HG03097 (cell line): ENCODE data around the gene BCAS3.

ENCODE experiments used
- ATAC-seq: cut with Tn5 transposase; IDR thresholded peaks from one replicate; pipeline ENCODE4 v1.9.1; 2021; ENCODE audit not compliant: unreplicated experiment, low FRiP score

BCAS3 gene

GRCh38 chr17:61323909-61324868 is 646.5 kb downstream of the BCAS3 start:
- ATAC-seq, result no peak

DNA sequence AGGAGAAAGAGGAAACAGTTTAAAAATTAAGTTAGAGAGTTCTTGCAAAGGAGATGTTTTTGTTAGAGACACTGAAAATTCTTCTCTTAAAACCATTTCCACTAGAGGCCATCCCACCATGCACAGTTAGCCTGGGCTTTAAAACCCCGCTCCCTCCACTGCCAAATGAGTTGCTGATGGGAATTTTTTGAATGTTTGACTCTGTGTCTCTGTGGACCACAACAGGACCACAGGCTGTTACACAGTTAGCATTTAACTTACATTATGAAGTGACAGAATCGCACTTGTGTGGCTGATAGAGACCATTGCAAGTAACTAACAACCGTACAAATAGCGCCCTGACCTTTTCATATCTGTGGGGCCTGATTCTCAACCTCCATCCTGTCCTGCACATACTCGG is 647.3 kb downstream of the BCAS3 start:
- no peak for ATAC-seq

- ATAC-seq, result no peak
Measured at GRCh38 chr17:61325382-61326073, 647.9 kb downstream of the BCAS3 start.

- no peak for ATAC-seq
Measured at GRCh38 chr17:61326330-61326729, 648.7 kb downstream of the BCAS3 start.

- no peak for ATAC-seq
Measured at GRCh38 chr17:61328351-61328750, 650.7 kb downstream of the BCAS3 start.

GRCh38 chr17:61330174-61331150 is 652.8 kb downstream of the BCAS3 start:
- ATAC-seq, result no peak

- no peak for ATAC-seq
Measured at GRCh38 chr17:61331178-61331577, 653.5 kb downstream of the BCAS3 start.

DNA sequence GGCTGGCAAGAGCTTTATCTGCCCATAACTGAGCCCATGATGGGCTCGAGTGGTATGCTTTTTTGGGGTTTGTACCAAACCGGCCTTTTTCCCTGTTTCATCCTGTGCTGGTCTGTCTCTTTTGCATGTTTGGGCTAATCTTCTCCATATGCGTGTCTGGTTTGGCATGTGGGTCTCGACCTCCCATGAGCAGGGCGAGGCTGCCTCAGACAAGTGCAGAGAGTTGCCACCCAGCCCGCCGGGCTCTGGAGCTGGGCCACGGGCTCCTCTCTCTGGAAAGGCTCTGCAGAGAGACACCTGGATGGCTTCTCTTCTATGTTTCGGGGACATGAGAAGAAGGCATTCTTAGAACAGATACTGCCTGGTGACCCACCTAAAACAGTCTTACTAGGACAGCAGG is 654.2 kb downstream of the BCAS3 start:
- ATAC-seq, result no peak

DNA sequence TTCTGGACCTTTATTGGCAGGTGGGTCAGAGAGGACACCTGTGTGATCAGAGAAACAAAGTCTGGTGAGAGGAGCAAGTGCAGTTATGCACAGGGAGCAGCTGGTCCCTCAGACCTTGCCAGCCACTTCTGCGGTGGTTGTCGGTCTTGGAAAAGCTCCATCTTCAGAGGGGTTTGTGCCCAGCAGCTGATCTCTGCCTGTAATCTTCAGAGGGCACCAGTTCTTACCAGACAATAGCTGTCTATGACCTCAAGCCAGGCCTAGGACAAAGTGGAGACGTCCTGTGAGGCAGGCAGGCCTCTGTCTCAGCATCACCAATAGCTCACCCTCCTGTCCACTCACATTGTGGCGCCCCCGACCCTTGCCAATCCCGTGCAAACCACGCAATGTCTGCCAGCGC is 655.5 kb downstream of the BCAS3 start:
- ATAC-seq, result no peak

GRCh38 chr17:61334673-61335072 is 657.0 kb downstream of the BCAS3 start:
- ATAC-seq, result no peak

DNA sequence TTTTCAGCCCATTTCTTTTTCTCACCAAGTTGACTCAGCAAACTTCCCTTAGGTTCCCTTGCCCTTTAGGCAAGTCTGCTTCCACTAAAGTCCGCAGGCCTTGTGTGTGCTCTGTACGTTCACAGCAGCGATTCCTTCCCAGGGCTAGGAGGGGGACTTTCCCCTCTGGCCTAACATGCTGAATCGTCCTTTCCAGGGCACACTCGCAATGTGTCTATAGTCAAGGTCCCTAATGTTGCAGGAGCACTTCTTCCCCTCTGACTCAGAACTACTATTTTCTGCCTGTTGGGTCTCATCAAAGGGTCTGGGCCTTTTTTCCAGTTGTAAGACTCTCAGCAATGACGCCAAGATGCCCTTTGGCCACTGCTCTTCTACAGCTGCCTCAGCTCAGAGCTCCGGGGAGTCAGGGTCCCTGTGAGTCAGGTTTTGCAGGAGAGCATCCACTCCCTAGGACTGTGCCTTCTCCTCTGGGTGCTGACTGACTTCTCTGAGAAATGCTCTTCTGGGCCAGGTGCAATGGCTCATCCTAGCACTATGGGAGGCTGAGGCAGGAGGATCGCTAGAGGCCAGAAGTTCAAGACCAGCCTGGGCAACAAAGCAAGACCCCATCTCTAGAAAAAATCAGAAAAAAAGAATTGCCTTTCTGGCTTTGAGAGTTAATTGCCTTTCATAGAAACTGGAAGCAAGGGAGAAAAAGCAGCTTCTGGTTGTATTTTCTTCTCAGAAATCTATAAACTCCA is 657.6 kb downstream of the BCAS3 start:
- ATAC-seq, result no peak

DNA sequence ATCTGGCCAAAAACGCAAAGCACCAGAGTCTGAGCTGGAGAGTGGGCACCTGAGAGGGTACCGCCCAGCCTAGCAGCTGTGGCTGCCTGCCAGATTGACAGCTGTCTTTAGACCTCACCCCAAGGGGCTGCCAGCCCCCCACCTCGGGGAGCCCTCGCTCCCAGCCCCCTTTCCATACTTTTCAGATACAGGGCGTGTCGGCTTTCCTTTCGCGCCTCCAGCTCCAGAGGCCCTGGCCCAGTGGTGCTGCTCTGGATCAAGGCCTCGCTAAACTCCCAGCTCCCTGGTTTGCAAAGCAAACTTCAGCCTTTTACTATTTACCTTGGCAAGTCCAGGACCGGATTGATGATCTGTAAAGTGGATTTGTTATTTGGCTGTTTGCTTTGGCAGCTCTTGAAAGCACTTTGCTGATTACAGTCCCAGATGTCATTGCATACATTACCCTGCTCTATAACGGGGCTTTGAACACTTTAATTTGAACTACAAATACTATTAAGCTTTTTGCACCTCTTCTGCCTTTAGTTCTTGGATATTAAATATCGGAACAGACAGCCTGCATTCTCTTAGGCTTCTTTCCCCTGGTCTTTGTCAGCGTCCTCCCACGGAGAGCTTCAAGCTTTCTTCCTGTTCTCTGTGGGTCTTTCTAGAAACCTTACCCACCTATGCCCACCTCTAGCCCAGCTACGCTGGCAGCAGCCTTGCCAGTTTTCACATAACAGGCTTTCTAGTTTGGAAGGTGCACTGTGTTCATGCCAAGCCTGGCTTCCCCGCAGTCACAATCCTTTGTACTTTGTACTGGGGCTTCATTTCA is 658.4 kb downstream of the BCAS3 start:
- no peak for ATAC-seq

GRCh38 chr17:61337290-61337689 is 659.6 kb downstream of the BCAS3 start:
- no peak for ATAC-seq

DNA sequence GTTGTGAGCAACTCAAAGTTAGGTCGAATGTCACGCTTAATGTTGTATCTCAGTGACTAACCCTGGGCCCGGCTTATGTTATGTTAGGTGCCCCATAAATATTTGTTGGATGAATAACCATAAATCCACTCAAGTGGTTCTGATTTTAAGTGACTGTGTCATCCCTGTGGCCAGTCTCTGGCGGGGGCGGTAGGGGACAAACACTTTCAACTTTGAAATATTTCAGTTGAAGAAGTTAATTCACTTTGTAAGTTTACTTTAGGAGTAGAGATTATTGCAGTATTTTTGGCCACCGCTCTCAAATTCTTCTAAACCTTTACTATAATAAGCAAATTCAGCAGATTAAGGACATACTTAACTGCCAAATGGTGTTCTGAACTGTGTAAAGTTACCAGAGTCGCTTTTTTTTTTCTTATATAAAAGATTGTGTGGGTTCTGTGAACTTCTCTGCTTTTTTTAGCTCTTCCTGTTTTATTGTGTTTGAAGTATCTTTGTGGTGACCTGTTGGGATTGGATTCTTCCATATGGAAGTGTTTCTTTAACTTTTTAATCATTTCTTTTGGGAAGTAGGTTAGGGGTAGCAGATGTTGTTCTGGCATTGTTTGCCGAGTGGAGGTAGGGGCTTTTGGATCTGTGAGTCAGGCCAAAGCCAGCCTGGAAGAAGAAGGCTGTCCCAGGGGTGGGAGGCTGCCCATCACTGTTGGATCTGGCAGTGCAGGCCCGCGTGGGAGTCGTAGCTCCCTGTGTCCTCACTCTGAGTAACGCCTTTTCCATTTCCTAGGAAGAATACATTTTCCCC is 660.5 kb downstream of the BCAS3 start:
- ATAC-seq, result no peak

GRCh38 chr17:61338874-61339478 is 661.3 kb downstream of the BCAS3 start:
- no peak for ATAC-seq

DNA sequence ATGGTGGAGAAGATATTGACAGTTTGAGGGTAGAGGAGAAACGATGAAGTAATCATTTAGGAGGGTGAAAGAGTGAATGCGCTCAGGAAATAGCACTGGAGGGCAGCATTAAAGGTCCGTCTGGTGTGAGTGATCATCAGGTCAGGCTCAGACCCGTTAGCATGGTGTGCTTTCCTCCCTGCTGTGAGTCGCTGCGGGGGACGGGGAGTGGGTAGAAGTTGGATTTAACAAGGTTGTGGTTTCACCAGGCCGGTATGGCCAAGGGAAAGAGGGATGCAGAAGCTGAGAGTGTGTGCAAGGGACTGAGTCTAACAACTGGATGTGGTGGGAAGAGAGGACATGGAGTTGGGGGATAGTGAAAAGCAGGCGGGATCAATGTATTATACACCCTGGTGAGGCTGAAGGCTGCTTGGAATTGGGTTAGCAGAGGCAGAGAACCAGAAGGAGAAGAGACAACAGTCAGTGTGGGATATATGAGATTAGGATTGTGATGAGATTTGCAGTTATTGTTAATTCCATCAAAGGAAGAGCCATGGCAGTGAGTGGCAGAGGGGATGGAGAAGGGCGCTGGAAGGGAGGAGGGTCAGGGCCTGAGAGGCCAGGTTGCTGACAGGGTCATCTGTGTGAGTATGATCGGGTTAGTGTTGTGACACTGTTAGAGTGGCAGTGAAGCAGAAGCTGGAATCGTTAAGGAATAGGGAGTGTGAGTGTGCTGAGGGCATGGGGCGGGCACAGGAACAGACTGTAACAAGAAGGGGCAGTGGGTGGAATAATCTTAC is 663.0 kb downstream of the BCAS3 start:
- no peak for ATAC-seq

- no peak for ATAC-seq
Measured at GRCh38 chr17:61343576-61343975, 665.9 kb downstream of the BCAS3 start.
